Measurements from ENCODE around the gene PNN.
"Not testable (repeated sequence)": the region's sequence is repeated elsewhere in the genome, so short reads cannot be mapped to it uniquely, and the experiment has no call there.

Gene PNN

DNA sequence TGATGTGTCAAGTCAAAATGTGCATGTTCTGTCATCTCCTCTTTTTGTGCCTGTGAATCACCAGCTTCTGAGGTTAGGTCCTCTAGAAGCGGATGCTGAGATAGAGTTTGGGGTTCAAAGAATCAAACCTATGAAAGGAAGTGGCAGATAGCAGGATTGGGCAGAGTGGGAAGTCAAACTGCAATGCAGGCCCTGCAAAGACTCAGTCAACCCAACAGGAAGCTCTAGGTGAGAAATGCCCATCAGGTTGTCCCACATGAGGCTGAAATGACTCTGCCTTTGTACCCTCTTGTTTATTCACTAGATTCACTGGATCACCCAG lies 54.1 kb downstream of the PNN start:
- no peak overlapping the region for H3K4me3 ChIP-seq (ENCODE audit: low read depth, low read length)

DNA sequence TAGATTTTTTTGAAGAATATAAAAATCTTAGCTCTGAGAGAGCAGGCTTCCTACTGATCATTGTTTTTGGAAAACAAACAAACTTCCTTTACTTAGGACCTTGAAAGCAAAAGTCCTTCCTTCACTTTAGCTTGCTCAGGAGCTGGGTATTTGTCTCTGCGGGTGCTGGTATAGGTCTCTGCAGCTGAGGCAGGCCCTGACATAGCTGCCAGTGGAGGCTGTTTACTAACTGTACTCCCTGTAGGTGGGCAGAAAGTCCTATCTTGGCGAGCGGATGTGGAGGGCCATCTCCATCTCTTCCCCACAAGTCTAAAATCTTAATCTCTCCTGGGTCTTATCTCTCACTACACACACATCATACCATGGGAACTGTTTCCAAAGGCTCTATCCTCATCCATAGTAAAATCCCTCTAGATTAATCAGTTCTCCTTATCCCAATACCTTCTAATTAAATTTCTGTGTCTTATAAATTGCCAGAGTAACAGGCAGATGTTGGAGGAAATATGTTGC lies 54.6 kb downstream of the PNN start:
- no peak overlapping the region for H3K4me3 ChIP-seq (ENCODE audit: low read depth, low read length)

DNA sequence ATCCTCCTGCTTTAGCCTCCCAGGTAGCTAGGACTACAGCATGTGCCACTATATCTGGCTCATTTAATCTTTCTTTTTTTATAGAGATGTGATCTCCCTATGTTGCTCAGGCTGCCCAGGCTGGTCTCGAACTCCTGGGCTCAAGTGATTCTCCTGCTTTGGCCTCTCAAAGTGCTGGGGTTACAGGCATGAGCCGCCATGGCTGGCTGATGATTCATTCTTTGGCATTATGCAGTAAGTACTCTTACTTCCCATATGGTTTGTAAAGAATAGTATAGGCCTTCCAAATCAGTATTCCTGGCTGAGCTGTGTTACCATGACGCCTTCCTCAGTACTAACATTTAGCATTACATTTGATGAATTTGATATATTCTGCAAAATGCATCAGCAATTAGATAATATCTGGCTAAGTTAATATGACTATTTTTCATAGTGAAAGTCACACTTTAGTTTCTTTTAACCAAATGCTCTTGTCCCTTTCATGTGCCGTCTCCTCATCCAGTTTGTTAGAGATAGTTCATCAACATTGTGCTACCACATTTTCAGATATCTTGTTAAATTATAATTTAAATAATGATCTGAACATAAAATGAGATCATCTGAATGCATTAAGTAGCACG lies 55.5 kb downstream of the PNN start:
- no peak overlapping the region for H3K4me3 ChIP-seq (ENCODE audit: low read depth, low read length)

GRCh38 chr14:39231751-39232553 lies 56.9 kb downstream of the PNN start:
- not testable (repeated sequence) for H3K4me3 ChIP-seq (ENCODE audit: low read depth, low read length)
